DND-41 (cell line): ENCODE measurements around the gene LAMTOR4.

Experiments used
- CTCF ChIP-seq: IDR thresholded peaks from 2 replicates; pipeline ENCODE4 v1.5.1; 2012; ENCODE audit warnings: borderline replicate concordance, low read length, moderate library complexity, mild to moderate bottlenecking; ENCODE audit not compliant: poor library complexity, severe bottlenecking; ENCODE audit errors: extremely low read depth
- EZH2 ChIP-seq: IDR thresholded peaks from 3 replicates; pipeline ENCODE4 v1.6.1; 2012; ENCODE audit warnings: borderline replicate concordance, low read depth, mild to moderate bottlenecking, moderate library complexity, low read length, inconsistent platforms; ENCODE audit not compliant: severe bottlenecking

GRCh38 chr7:100185726-100186125, 37.0 kb downstream of the LAMTOR4 start:
- TF ChIP-seq CTCF: no peak
- no peak for TF ChIP-seq EZH2
